ENCODE measurements around the gene SUSD6. TPM values are rescaled to one million over a fixed set of nuclear protein-coding genes. Genes with fewer than 3 reads are reported as not detected.

Gene SUSD6
- total RNA-seq, 2 experiments from 2014 or later: 23.1 to 43.6 TPM

DNA sequence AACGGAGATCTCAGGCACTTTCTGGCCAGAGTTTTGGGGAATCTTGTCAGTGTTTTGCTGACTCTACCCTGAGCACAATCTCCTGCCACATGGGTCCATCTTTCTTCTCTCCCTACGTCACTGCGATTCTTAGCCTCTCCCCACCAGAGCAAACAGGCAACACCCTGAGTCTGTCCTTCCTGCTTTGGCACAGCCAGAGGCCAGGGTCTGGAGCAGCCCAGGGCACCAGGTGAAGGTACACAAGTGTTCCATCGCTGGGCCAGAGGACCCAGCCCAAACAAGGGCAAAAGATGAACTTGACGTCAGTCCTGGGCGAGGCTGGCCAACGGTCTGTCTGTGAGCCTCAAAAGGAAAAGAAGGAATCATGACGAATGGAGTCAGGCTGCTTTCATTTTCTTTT lies 24.0 kb upstream of the SUSD6 start:
- Histone ChIP-seq H4K20me1 (ENCODE audit: insufficient read depth, low read length) (no peaks in the 10 kb centered on the region), H3K9me3 (ENCODE audit: low read length) (no peaks in the 10 kb centered on the region), H2AFZ (ENCODE audit: low read length) (no peak overlapping the region), H3K4me1 (ENCODE audit: insufficient read depth, low read length, poor library complexity, severe bottlenecking) (no peaks in the 10 kb centered on the region), H3K27ac (ENCODE audit: low read depth, low read length, poor library complexity, severe bottlenecking) (no peak overlapping the region), H3K9me2 (ENCODE audit: insufficient read depth, low read length) (no peaks in the 10 kb centered on the region), H3K4me2 (ENCODE audit: low read length) (no peak overlapping the region), H3K36me3 (ENCODE audit: insufficient read depth, low read length) (no peaks in the 10 kb centered on the region), H3K79me2 (ENCODE audit: insufficient read depth, low read depth, low read length) (no peaks in the 10 kb centered on the region), H3K4me3 (ENCODE audit: low read depth, low read length, poor library complexity, severe bottlenecking) (no peak overlapping the region)
- ChIA-PET CTCF (ENCODE audit: unreplicated experiment) (no interaction called here), POLR2A (no interaction called here)
- no peak for DNase-seq (ENCODE audit: low spot score)
- TF ChIP-seq CTCF (conservative IDR thresholded peaks at IDR 0.05; ENCODE audit: low read length) (no peak), EZH2phosphoT487 (IDR thresholded peaks at IDR 0.05; ENCODE audit: borderline replicate concordance, low read depth, low read length) (no peak)
- intact Hi-C loops (cut with micrococcal nuclease; ENCODE audit: unreplicated experiment): loop anchor here (10.0 kb wide), 2 partner anchors 227 to 427 kb away; no protein-coding TSS in a partner anchor
- BruUV-seq (replicated peaks): no TSS peak

- Histone ChIP-seq H3K27ac (ENCODE audit: low read depth, low read length, poor library complexity, severe bottlenecking) (no peak overlapping the region), H3K36me3 (ENCODE audit: insufficient read depth, low read length) (no peaks in the 10 kb centered on the region), H3K4me1 (ENCODE audit: insufficient read depth, low read length, poor library complexity, severe bottlenecking) (no peaks in the 10 kb centered on the region), H3K9me3 (ENCODE audit: low read length) (no peaks in the 10 kb centered on the region), H4K20me1 (ENCODE audit: insufficient read depth, low read length) (no peaks in the 10 kb centered on the region), H3K4me2 (ENCODE audit: low read length) (no peak overlapping the region), H2AFZ (ENCODE audit: low read length) (no peak overlapping the region), H3K4me3 (ENCODE audit: low read depth, low read length, poor library complexity, severe bottlenecking) (no peak overlapping the region), H3K79me2 (ENCODE audit: insufficient read depth, low read depth, low read length) (no peaks in the 10 kb centered on the region), H3K9me2 (ENCODE audit: insufficient read depth, low read length) (no peaks in the 10 kb centered on the region)
- no peak for TF ChIP-seq CTCF (conservative IDR thresholded peaks at IDR 0.05; ENCODE audit: low read length)
- TF ChIP-seq EZH2phosphoT487 (IDR thresholded peaks at IDR 0.05; ENCODE audit: borderline replicate concordance, low read depth, low read length): no peak
- no TSS peak for BruUV-seq (replicated peaks)
- no peak for DNase-seq (ENCODE audit: low spot score)
- POLR2A ChIA-PET: no interaction called here
- CTCF ChIA-PET (ENCODE audit: unreplicated experiment): no interaction called here
- intact Hi-C loops (cut with micrococcal nuclease; ENCODE audit: unreplicated experiment): no loop called here
These were observed 20.1 kb upstream of the SUSD6 start for GRCh38 chr14:69591317-69591716.

- no peaks in the 10 kb centered on the region for H4K20me1 ChIP-seq (ENCODE audit: insufficient read depth, low read length)
- 0 out of 2 replicates have a peak overlapping the region, but pooled peaks have one; percentile 53 for H2AFZ ChIP-seq (ENCODE audit: low read length)
- intact Hi-C loops (cut with micrococcal nuclease; ENCODE audit: unreplicated experiment): no loop called here
- no peak for DNase-seq (ENCODE audit: low spot score)
- no peaks in the 10 kb centered on the region for H3K9me2 ChIP-seq (ENCODE audit: insufficient read depth, low read length)
- H3K4me2 ChIP-seq (ENCODE audit: low read length): no peak overlapping the region
- H3K79me2 ChIP-seq (ENCODE audit: insufficient read depth, low read depth, low read length): no peaks in the 10 kb centered on the region
- no peaks in the 10 kb centered on the region for H3K36me3 ChIP-seq (ENCODE audit: insufficient read depth, low read length)
- no peaks in the 10 kb centered on the region for H3K9me3 ChIP-seq (ENCODE audit: low read length)
- H3K4me1 ChIP-seq (ENCODE audit: insufficient read depth, low read length, poor library complexity, severe bottlenecking): no peaks in the 10 kb centered on the region
- no peak overlapping the region for H3K4me3 ChIP-seq (ENCODE audit: low read depth, low read length, poor library complexity, severe bottlenecking)
- ChIA-PET CTCF (ENCODE audit: unreplicated experiment) (no interaction called here), POLR2A (interaction anchor here (0.6 to 1.2 kb wide), 2 partner anchors 12 to 403 kb away, joined by 3 to 4 read pairs; no protein-coding TSS in a partner anchor)
- TF ChIP-seq EZH2phosphoT487 (IDR thresholded peaks at IDR 0.05; ENCODE audit: borderline replicate concordance, low read depth, low read length): no peak
- TF ChIP-seq CTCF (conservative IDR thresholded peaks at IDR 0.05; ENCODE audit: low read length): no peak
- H3K27ac ChIP-seq (ENCODE audit: low read depth, low read length, poor library complexity, severe bottlenecking): no peak overlapping the region
- BruUV-seq (replicated peaks): no TSS peak
These were observed 18.2 kb upstream of the SUSD6 start for GRCh38 chr14:69593018-69593677.
